NCI-H82 (cell line): ENCODE measurements around the gene CTTNBP2.

ENCODE experiments used
- DNase-seq: peaks from one replicate; lab custom pipeline; 2025; lab: John Stamatoyannopoulos, UW

The CTTNBP2 gene

GRCh38 chr7:117871778-117872538 lies 1.3 kb downstream of the CTTNBP2 start:
- no peak for DNase-seq

- no peak for DNase-seq
Measured at GRCh38 chr7:117871401-117871777, 1.9 kb downstream of the CTTNBP2 start.

- no peak for DNase-seq
Measured at GRCh38 chr7:117870448-117871130, 2.7 kb downstream of the CTTNBP2 start.

GRCh38 chr7:117869374-117869773 lies 3.9 kb downstream of the CTTNBP2 start:
- no peak for DNase-seq

GRCh38 chr7:117863618-117864017 lies 9.6 kb downstream of the CTTNBP2 start:
- no peak for DNase-seq

- DNase-seq, result no peak
Measured at GRCh38 chr7:117862378-117862777, 10.9 kb downstream of the CTTNBP2 start.

GRCh38 chr7:117859246-117859812 lies 13.9 kb downstream of the CTTNBP2 start:
- DNase-seq, result no peak

- no peak for DNase-seq
Measured at GRCh38 chr7:117858712-117859111, 14.5 kb downstream of the CTTNBP2 start.

- DNase-seq, result no peak
Measured at GRCh38 chr7:117857718-117858117, 15.5 kb downstream of the CTTNBP2 start.

- DNase-seq, result no peak
Measured at GRCh38 chr7:117856196-117856595, 17.0 kb downstream of the CTTNBP2 start.

GRCh38 chr7:117854186-117854585 lies 19.1 kb downstream of the CTTNBP2 start:
- no peak for DNase-seq

- DNase-seq, result no peak
Measured at GRCh38 chr7:117848941-117849340, 24.3 kb downstream of the CTTNBP2 start.

- DNase-seq, result no peak
Measured at GRCh38 chr7:117844678-117845077, 28.6 kb downstream of the CTTNBP2 start.

GRCh38 chr7:117841611-117842010 lies 31.6 kb downstream of the CTTNBP2 start:
- DNase-seq, result no peak

- DNase-seq, result no peak
Measured at GRCh38 chr7:117841011-117841410, 32.2 kb downstream of the CTTNBP2 start.

GRCh38 chr7:117839507-117839906 lies 33.7 kb downstream of the CTTNBP2 start:
- no peak for DNase-seq

GRCh38 chr7:117837841-117838240 lies 35.4 kb downstream of the CTTNBP2 start:
- no peak for DNase-seq

GRCh38 chr7:117835016-117835664 lies 38.1 kb downstream of the CTTNBP2 start:
- no peak for DNase-seq

- DNase-seq, result no peak
Measured at GRCh38 chr7:117830422-117830954, 42.8 kb downstream of the CTTNBP2 start.

- no peak for DNase-seq
Measured at GRCh38 chr7:117829450-117830117, 43.7 kb downstream of the CTTNBP2 start.

GRCh38 chr7:117828825-117829224 lies 44.4 kb downstream of the CTTNBP2 start:
- no peak for DNase-seq

GRCh38 chr7:117827862-117828261 lies 45.4 kb downstream of the CTTNBP2 start:
- DNase-seq, result no peak
